OCI-LY7 (cell line): Measurements from ENCODE around the gene ROBO1. TPM values are rescaled to one million over a fixed set of nuclear protein-coding genes. Genes with fewer than 3 reads are reported as not detected.

Experiments
- BruUV-seq: library from RNA; stranded (reverse); fragments of 400-500 nt; replicated peaks from 2 replicates; lab custom pipeline; 2021; lab: Mats Ljungman, UMichigan
- CTCF ChIA-PET: fragments of 300-600 bp; sonication (Branson Sonifier 250); formaldehyde crosslinking; loops from one replicate; lab custom pipeline; 2022; ENCODE audit warnings: antibody characterized with exemption; ENCODE audit not compliant: unreplicated experiment; lab: Charles Lee
- POLR2A ChIA-PET: fragments of 300-600 bp; sonication (Branson Sonifier 250); formaldehyde crosslinking; loops from one replicate; lab custom pipeline; 2022; ENCODE audit warnings: antibody characterized with exemption; lab: Charles Lee
- DNase-seq: peaks from one replicate; pipeline ENCODE4 v3.0.0-alpha.2; 2015; ENCODE audit warnings: low spot score
- H2AFZ ChIP-seq: fragments of 200-600 bp; sonication (generic), shearing (Covaris generic); 2 replicates; pipeline ENCODE4 v1.6.1; 2014; ENCODE audit warnings: mild to moderate bottlenecking, antibody characterized with exemption, low read length, moderate library complexity
- H3K27ac ChIP-seq: fragments of 200-600 bp; sonication (generic); 2 replicates; pipeline ENCODE4 v1.5.1; 2014; ENCODE audit warnings: mixed run types, low read depth, mild to moderate bottlenecking, moderate library complexity, low read length, inconsistent platforms; ENCODE audit not compliant: poor library complexity, severe bottlenecking
- H3K36me3 ChIP-seq: fragments of 200-600 bp; sonication (generic); 2 replicates; pipeline ENCODE4 v1.6.1; 2014; ENCODE audit warnings: mild to moderate bottlenecking, antibody characterized with exemption, low read length, moderate library complexity, mixed read lengths; ENCODE audit not compliant: insufficient read depth
- H3K4me1 ChIP-seq: fragments of 200-600 bp; sonication (generic); 2 replicates; pipeline ENCODE4 v1.5.1; 2014; ENCODE audit warnings: mild to moderate bottlenecking, low read length; ENCODE audit not compliant: insufficient read depth, poor library complexity, severe bottlenecking
- H3K4me2 ChIP-seq: fragments of 200-600 bp; sonication (generic); 2 replicates; pipeline ENCODE4 v1.6.1; 2014; ENCODE audit warnings: mild to moderate bottlenecking, low read length
- H3K4me3 ChIP-seq: fragments of 200-600 bp; sonication (generic); 2 replicates; pipeline ENCODE4 v1.5.1; 2014; ENCODE audit warnings: mild to moderate bottlenecking, low read depth, low read length; ENCODE audit not compliant: poor library complexity, severe bottlenecking
- H3K79me2 ChIP-seq: fragments of 200-600 bp; sonication (generic); 2 replicates; pipeline ENCODE4 v1.6.1; 2016; ENCODE audit warnings: low read depth, mild to moderate bottlenecking, low read length, moderate library complexity, mixed read lengths; ENCODE audit not compliant: insufficient read depth
- H3K9me2 ChIP-seq: fragments of 200-600 bp; sonication (generic); 2 replicates; pipeline ENCODE4 v1.6.1; 2016; ENCODE audit warnings: mild to moderate bottlenecking, low read length, mixed read lengths; ENCODE audit not compliant: insufficient read depth
- H3K9me3 ChIP-seq: fragments of 200-600 bp; sonication (generic); 2 replicates; pipeline ENCODE4 v1.6.1; 2014; ENCODE audit warnings: mild to moderate bottlenecking, mixed run types, low read length, mixed read lengths
- H4K20me1 ChIP-seq: fragments of 200-600 bp; sonication (generic); 2 replicates; pipeline ENCODE4 v1.6.1; 2014; ENCODE audit warnings: mild to moderate bottlenecking, antibody characterized with exemption, low read length, moderate library complexity, mixed read lengths; ENCODE audit not compliant: insufficient read depth
- EZH2phosphoT487 ChIP-seq: fragments of 200-600 bp; sonication (generic); IDR thresholded peaks from 2 replicates; pipeline ENCODE4 v1.6.1; 2018; ENCODE audit warnings: low read depth, borderline replicate concordance, mild to moderate bottlenecking, mixed run types, antibody characterized with exemption, low read length, moderate library complexity, mixed read lengths
- intact Hi-C: fragments of 100-400 bp; cut with micrococcal nuclease; formaldehyde crosslinking; loops from one replicate; pipeline ENCODE4 v1.10.0; 2022; ENCODE audit not compliant: unreplicated experiment
- total RNA-seq, 2 experiments: library from RNA; depleted of rRNA in 1 of 2; stranded (reverse); fragments of >200 nt in 1 of 2; shearing (Covaris generic) in 1 of 2; gene quantifications; 2 replicates each; pipeline ENCODE4 v1.2.3, GENCODE V29; 2014 to 2022
- TF ChIP-seq, protein P1 (sequence below): fragments of 200-600 bp; sonication (generic); conservative IDR thresholded peaks from 2 replicates; pipeline ENCODE4 v1.5.1; 2014; ENCODE audit warnings: mild to moderate bottlenecking, antibody characterized with exemption, low read length, moderate library complexity, mixed read lengths

ROBO1 gene
- total RNA-seq, 2 experiments from 2014 or later, result not detected

DNA sequence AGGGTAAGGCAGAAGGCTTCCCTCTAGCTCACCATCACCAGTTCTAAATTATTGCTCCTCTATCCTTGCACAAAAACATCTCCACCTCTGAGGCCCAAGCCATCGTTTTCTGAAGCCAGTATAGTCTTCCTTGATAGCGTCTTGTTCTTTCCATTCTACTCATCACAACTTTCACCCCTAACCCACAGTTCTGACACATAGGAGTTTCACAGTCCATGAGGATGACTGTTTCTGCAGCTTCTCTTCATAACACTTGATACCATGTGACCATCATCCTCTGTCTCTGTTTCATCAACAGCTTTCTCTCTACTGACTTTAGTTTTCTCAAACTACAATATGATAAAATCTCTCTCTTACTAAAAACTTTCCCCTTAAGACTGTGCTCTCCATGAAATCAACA lies 1166.5 kb downstream of the ROBO1 start:
- TF ChIP-seq, protein P1, sequence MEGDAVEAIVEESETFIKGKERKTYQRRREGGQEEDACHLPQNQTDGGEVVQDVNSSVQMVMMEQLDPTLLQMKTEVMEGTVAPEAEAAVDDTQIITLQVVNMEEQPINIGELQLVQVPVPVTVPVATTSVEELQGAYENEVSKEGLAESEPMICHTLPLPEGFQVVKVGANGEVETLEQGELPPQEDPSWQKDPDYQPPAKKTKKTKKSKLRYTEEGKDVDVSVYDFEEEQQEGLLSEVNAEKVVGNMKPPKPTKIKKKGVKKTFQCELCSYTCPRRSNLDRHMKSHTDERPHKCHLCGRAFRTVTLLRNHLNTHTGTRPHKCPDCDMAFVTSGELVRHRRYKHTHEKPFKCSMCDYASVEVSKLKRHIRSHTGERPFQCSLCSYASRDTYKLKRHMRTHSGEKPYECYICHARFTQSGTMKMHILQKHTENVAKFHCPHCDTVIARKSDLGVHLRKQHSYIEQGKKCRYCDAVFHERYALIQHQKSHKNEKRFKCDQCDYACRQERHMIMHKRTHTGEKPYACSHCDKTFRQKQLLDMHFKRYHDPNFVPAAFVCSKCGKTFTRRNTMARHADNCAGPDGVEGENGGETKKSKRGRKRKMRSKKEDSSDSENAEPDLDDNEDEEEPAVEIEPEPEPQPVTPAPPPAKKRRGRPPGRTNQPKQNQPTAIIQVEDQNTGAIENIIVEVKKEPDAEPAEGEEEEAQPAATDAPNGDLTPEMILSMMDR, result no peak
- no peak for TF ChIP-seq EZH2phosphoT487
- no peaks in the 10 kb centered on the region for H3K36me3 ChIP-seq
- no peaks in the 10 kb centered on the region for H3K4me1 ChIP-seq
- H3K9me2 ChIP-seq, result no peaks in the 10 kb centered on the region
- H3K27ac ChIP-seq, result no peak overlapping the region
- H3K9me3 ChIP-seq, result no peaks in the 10 kb centered on the region
- no peaks in the 10 kb centered on the region for H4K20me1 ChIP-seq
- no peaks in the 10 kb centered on the region for H3K79me2 ChIP-seq
- no peak for DNase-seq
- no peak overlapping the region for H3K4me3 ChIP-seq
- BruUV-seq, result no TSS peak
- H2AFZ ChIP-seq, result no peak overlapping the region
- intact Hi-C loops, result no loop called here
- POLR2A ChIA-PET, result interaction anchor here (0.6 kb wide), 1 partner anchor 1981 kb away, joined by 4 read pairs; no protein-coding TSS in a partner anchor
- H3K4me2 ChIP-seq, result no peak overlapping the region
- CTCF ChIA-PET, result no interaction called here

DNA sequence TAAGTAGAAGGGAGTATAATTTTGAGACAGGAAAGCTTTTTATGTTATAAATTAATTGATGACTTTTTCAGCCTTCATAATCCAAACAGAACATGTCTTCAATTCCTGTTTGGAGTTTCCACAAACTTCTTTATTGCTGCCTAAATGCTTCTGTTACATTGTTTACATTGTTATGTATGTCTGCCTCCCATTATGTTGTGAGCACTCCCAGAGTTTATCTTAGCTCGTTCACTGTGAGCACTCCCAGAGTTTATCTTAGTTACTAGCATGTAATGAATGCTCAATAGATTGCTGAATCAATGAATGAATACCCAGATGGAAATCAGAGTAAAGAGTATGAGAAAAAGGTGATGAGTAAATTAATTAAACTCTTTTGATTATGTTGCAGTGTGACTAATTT lies 1178.0 kb downstream of the ROBO1 start:
- CTCF ChIA-PET, result no interaction called here
- no peaks in the 10 kb centered on the region for H3K9me3 ChIP-seq
- no peak overlapping the region for H3K27ac ChIP-seq
- no peaks in the 10 kb centered on the region for H3K79me2 ChIP-seq
- intact Hi-C loops, result no loop called here
- POLR2A ChIA-PET, result interaction anchor here (0.7 to 1.0 kb wide), 2 partner anchors 33 to 107 kb away, joined by 3 read pairs; no protein-coding TSS in a partner anchor
- no peak overlapping the region for H3K4me2 ChIP-seq
- H3K4me1 ChIP-seq, result no peaks in the 10 kb centered on the region
- no peaks in the 10 kb centered on the region for H4K20me1 ChIP-seq
- no peaks in the 10 kb centered on the region for H3K36me3 ChIP-seq
- no peak overlapping the region for H3K4me3 ChIP-seq
- no peak overlapping the region for H2AFZ ChIP-seq
- no peak for DNase-seq
- H3K9me2 ChIP-seq, result no peaks in the 10 kb centered on the region
- TF ChIP-seq, protein P1, result no peak
- TF ChIP-seq EZH2phosphoT487, result no peak
- no TSS peak for BruUV-seq

DNA sequence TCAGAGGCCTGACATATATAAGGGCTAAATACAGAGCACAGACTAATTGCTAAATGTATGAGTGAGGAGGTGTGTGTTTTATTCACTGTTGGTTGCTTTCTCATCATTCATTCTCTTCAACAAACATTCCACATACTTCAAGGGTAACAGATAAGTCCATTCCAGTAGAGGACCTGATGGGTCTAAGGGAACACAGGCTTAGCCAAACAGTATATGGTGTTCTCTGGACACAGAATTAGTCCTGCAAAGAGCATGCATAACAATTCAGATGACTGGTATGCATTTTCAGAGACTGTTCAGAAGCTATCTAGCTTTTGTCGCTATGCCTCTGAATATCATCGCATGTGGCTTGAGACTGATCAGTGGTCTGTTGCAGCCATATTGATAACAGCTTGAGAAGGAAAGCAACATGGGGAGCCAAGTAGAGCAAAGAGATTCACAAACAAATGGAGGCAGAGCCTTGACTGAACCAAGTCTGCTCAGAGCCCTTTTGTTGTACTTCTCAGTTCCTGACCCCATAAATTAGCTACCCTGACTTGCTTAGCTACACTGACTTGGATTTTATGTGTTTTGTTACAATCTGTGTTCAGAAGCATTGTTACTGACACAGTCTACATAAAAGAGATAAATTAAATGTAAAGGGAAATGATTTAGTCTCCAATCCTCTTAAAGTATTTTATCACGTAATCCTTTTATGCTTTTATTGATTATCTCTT lies 1178.7 kb downstream of the ROBO1 start:
- POLR2A ChIA-PET, result interaction anchor here (0.7 kb wide), 1 partner anchor 106 kb away, joined by 3 read pairs; no protein-coding TSS in a partner anchor
- Histone ChIP-seq H3K36me3 (no peaks in the 10 kb centered on the region), H3K79me2 (no peaks in the 10 kb centered on the region), H3K27ac (no peak overlapping the region), H4K20me1 (no peaks in the 10 kb centered on the region), H3K9me2 (no peaks in the 10 kb centered on the region), H3K4me2 (no peak overlapping the region), H3K4me3 (no peak overlapping the region), H3K4me1 (no peaks in the 10 kb centered on the region), H3K9me3 (no peaks in the 10 kb centered on the region), H2AFZ (no peak overlapping the region)
- no TSS peak for BruUV-seq
- CTCF ChIA-PET, result no interaction called here
- no peak for DNase-seq
- no peak for TF ChIP-seq EZH2phosphoT487
- TF ChIP-seq, protein P1, result no peak
- intact Hi-C loops, result no loop called here
